Neural crest cell (in vitro differentiated cells): ENCODE results near the gene AFTPH. TPM values are rescaled to one million over a fixed set of nuclear protein-coding genes. Genes with fewer than 3 reads are reported as not detected.

Experiments used
- DNase-seq: peaks from one replicate; pipeline ENCODE4 v3.0.0; 2021; ENCODE audit warnings: low read depth, mixed read lengths, low spot score
- H3K27ac Mint-ChIP-seq: one replicate; pipeline ENCODE4 v1.8.0; 2021; ENCODE audit warnings: mild to moderate bottlenecking, mixed read lengths; ENCODE audit not compliant: unreplicated experiment
- H3K27me3 Mint-ChIP-seq: 2 replicates; pipeline ENCODE4 v1.8.0; 2021; ENCODE audit warnings: low read depth, mild to moderate bottlenecking, mixed read lengths
- H3K36me3 Mint-ChIP-seq: 2 replicates; pipeline ENCODE4 v1.8.0; 2021; ENCODE audit warnings: low read depth, mild to moderate bottlenecking, mixed read lengths
- H3K4me1 Mint-ChIP-seq: 2 replicates; pipeline ENCODE4 v1.8.0; 2021; ENCODE audit warnings: mixed read lengths
- H3K4me3 Mint-ChIP-seq: one replicate; pipeline ENCODE4 v1.8.0; 2021; ENCODE audit warnings: mild to moderate bottlenecking, mixed read lengths
- H3K9me3 Mint-ChIP-seq: 2 replicates; pipeline ENCODE4 v1.8.0; 2021; ENCODE audit warnings: mixed read lengths
- total RNA-seq: library from RNA; stranded (reverse); gene quantifications from 2 replicates; pipeline ENCODE4 v1.2.1, GENCODE V29; 2021
- TF ChIP-seq, protein P1 (sequence below): fragments of 200-600 bp; sonication (generic); conservative IDR thresholded peaks from 2 replicates; pipeline ENCODE4 v1.5.0; 2021; ENCODE audit warnings: antibody characterized with exemption, mild to moderate bottlenecking

AFTPH gene
- total RNA-seq, 1 donor from 2014 or later: 17.3 TPM

DNA sequence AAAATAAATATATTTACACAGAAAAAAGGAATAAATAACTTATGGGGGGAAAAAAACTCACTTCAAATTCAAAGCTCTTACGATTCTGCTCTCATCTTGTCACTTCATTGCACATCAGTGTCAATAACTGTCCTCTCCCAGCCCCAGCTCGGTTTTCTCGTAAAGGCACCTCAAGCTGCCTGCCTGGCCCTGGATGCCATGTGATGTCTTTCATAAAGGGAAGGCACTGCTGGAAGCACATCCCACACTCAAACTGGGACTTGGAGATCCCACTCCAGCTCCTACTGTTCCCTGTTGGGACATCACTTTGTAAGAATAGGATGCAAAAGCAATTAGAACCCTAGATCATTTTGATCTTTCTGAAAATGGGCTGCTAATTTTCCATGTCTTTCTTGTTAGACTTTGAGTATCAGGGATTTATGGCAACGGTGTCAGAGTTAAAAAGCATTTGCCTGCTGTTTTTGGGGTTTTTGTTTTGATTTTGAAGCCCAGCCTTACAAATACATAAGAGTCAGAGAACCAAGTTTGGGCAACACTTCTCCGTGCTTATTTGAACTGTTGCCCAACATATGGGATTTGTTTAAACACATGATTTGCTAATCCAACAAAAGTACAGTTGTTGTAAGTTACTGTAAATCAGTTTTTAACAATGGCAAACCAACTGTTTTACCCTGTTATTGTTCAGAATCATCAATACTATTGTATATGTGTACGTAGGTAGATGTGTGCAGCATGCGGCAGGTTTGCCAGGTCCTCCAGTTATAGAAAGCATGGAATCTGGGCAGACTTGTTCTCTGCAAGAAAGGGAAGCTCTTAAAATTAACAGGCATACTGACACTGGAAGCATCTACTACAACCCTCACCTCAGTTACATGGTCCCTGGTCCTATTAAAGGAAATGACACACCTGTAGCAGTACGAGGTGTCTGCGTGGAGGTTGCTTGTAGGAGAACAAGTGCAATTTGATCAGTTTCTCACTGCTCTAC is 109.0 kb downstream of the AFTPH start:
- peaks cover 22% of the 10 kb centered on the region for H3K36me3 Mint-ChIP-seq
- no peaks in the 10 kb centered on the region for H3K27me3 Mint-ChIP-seq
- no peak overlapping the region for H3K4me3 Mint-ChIP-seq
- H3K9me3 Mint-ChIP-seq: no peaks in the 10 kb centered on the region
- TF ChIP-seq, protein P1, sequence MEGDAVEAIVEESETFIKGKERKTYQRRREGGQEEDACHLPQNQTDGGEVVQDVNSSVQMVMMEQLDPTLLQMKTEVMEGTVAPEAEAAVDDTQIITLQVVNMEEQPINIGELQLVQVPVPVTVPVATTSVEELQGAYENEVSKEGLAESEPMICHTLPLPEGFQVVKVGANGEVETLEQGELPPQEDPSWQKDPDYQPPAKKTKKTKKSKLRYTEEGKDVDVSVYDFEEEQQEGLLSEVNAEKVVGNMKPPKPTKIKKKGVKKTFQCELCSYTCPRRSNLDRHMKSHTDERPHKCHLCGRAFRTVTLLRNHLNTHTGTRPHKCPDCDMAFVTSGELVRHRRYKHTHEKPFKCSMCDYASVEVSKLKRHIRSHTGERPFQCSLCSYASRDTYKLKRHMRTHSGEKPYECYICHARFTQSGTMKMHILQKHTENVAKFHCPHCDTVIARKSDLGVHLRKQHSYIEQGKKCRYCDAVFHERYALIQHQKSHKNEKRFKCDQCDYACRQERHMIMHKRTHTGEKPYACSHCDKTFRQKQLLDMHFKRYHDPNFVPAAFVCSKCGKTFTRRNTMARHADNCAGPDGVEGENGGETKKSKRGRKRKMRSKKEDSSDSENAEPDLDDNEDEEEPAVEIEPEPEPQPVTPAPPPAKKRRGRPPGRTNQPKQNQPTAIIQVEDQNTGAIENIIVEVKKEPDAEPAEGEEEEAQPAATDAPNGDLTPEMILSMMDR: no peak
- DNase-seq: no peak
- H3K4me1 Mint-ChIP-seq: peaks cover 72% of the 10 kb centered on the region
- H3K27ac Mint-ChIP-seq: no peak overlapping the region

DNA sequence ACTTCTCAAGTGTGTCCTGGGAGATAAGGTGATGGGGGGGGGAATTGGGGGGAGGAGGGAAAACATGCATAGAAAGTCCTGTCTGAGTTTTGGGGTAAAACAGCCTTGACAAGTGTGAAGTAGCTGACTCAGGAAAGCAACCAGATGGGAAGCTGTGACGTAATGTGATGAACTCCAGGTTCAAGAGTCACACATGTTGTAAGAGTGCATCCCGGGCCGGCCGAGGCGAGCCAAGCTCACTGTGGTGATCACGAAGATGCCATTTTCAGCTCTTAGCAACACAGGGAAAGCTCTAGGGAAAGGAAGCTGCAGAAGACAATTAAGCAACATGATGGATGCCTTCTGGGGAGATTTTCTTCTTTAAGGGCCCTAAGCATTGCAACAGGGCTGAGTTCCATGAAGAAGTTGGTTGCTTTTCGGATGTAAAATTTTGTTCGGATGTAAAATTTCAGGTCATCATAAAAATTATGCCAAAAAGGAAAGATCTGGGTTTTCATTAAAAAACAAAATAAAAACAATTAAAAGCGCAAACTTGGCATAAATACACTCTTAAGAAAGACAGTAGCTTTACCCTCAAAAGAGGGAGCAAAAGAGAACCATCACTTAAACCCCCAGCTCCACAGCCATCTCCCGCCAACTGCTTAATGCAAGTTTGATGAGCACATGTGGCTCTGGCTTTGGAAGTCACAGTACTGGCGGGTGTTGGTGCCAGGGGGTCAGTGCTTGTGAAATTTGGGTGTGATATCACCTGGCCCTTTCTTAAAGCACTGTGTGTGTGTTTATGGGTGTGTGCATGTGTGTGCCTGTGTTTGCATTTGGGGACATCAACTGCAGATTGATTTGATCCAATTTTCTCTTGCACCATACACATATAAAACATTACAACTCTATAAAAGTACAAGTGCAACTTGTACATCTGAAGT is 110.5 kb downstream of the AFTPH start:
- H3K36me3 Mint-ChIP-seq: peaks cover 22% of the 10 kb centered on the region

DNA sequence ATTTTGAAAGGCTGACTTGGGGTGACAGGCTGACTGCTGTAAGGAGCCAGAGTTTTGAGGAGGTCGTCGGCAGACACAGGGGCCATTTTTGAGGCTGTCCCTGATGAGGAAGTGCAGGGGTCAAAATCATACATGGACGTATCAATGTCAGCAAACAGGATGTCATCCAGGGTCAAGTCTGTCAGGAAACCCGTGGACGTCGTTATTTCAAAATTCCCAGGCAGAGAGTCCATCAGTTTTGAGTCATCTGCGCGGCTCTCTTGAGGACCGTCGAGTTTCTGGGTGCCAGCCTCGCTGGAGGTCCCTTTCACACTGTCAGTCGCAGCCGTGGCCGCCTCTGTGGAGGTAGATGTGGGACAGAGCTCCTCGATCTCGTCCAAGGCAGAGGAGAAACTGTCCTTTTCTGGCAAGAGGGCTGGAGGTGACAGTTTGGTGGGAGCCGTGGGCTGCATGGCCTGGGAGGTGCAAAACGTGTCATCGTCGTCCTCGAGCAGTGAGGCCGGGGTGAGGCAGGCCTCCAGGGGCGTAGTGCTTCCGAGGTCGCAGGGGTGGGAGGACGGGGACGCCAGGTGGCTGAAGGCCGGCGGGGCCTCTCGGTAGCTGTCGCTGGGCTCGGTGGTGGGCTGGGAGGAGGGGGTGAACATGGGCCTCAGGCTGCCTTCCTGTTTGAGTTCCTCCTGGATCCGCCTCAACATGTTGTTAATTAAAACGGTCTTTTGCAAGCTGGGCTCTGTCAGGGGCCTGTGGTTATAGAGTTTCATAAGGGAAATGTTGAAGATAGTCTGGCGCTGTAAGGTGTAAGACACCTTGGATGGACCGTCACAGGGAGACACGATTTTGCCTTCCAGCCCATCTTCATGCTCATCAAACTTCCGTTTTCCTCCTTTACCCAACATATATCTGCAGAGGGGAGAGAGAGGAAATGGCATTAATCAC is 112.1 kb downstream of the AFTPH start:
- DNase-seq: no peak
- Mint-ChIP-seq H3K4me3 (peak overlapping the region; percentile 2), H3K27me3 (no peaks in the 10 kb centered on the region), H3K36me3 (peaks cover 15% of the 10 kb centered on the region), H3K9me3 (no peaks in the 10 kb centered on the region), H3K27ac (peak overlapping the region; percentile 85), H3K4me1 (peaks cover 81% of the 10 kb centered on the region)
- TF ChIP-seq, protein P1: no peak

More for the DNA sequence above, 110.5 kb downstream of the AFTPH start:
- Mint-ChIP-seq H3K27me3 (no peaks in the 10 kb centered on the region), H3K27ac (no peak overlapping the region), H3K9me3 (no peaks in the 10 kb centered on the region), H3K4me1 (peaks cover 72% of the 10 kb centered on the region), H3K4me3 (peak overlapping the region; percentile 26)
- no peak for DNase-seq
- TF ChIP-seq, protein P1: no peak

DNA sequence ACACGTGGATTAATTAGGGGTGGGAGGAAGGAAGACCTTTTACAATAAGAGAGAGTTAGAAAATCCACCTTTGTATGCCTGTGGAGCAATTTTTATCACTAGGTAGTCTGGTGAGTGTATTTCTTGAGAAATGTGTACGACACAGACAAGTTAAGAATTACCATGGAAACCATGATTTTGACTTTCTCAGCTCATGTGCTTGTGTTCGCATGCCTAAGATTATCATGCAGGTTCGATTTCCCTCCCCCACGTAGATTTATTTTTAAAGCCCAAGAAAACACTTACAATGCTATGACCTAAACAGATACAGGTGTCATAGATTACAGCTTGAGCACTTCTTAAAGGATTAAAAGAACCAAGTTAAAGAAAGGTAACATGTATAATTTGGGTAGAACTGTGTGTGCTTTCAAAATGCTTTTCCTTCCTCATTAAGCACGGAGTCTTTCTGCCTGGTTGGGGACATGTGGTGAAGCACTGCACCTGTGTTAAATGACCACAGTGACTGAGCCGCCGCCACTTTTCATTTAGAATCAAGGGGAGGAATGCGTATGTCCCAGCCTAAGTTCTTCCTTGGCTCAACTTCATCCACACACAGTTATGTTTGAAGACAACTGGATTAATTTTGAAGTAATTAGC is 113.0 kb downstream of the AFTPH start:
- peaks cover 15% of the 10 kb centered on the region for H3K36me3 Mint-ChIP-seq
- TF ChIP-seq, protein P1: no peak
- peaks cover 85% of the 10 kb centered on the region for H3K4me1 Mint-ChIP-seq
- no peaks in the 10 kb centered on the region for H3K27me3 Mint-ChIP-seq
- H3K9me3 Mint-ChIP-seq: no peaks in the 10 kb centered on the region
- H3K27ac Mint-ChIP-seq: no peak overlapping the region
- peak overlapping the region; percentile 2 for H3K4me3 Mint-ChIP-seq
- no peak for DNase-seq
